Heart left ventricle (tissue), 13 donors: Measurements from ENCODE around the gene TMEM171.

ENCODE experiments used
- POLR2A ChIP-seq, 2 donors: fragments of 450-650 bp; IDR thresholded peaks; one replicate each; pipeline ENCODE4 v1.6.1; 2017; ENCODE audit warnings: antibody characterized with exemption in 2 of 2, mild to moderate bottlenecking in 2 of 2, moderate library complexity in 2 of 2
- TF ChIP-seq, protein P1 (sequence below), 12 donors: fragments of 200-600 bp; sonication (generic) in 4 of 12; IDR thresholded peaks; one replicate each; pipeline versions ENCODE4 v1.5.0 to v1.8.0; 2018 to 2022; ENCODE audit warnings: antibody characterized with exemption in 12 of 12, mild to moderate bottlenecking in 5 of 12
- donor health status: ischemic (EF 13 %, LVEDD 7.1; RV severe dilation, severe dysfunction).
- donor health status: DM: no; HTN: yes; CAD: no.
- donor health status: DM: no; HTN: no; CAD: no.
- donor health status: ischemic (EF 25% LVEDD 6.9; RV normal size, moderate dysfunction).
- donor health status: ischemic (EF 25% LVEDD 5.7; RV mildly dilated, moderate dysfunction).
- donor health status: ischemic (EF 35%, LVEDD 5.7; RV mildly dilated, moderate dysfunction).
- donor health status: nonischemic (EF 11% LVEDD 7.7; RV severe dilation, severe dysfunction).
- donor health status: DM: yes; HTN: yes; CAD: no.
- donor health status: PGD.
- donor health status: ischemic (EF 29% LVEDD 5.4; RV normal size, mild dysfunction).
- donor health status: nonischemic (EF 23%, LVEDD 6.1; RV moderate dilation, normal function).

DNA sequence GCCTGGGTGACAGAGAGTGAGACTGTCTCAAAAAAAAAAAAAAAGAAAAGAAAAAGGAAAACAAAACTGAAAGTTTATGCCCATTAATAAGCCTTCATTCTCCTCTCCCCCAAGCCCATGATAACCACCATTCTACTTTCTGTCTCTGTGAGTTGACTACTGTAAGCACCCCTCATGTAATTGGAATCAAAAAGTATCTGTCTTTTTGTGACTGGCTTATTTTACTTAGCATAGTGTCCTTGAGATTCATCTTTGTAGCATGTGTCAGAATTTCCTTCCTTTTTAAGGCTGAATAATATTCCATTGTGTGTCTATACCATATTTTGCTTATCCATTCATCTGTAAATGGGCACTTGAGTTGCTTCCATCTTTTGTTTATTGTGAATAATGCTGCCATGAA lies 14.0 kb upstream of the TMEM171 start:
- TF ChIP-seq, protein P1, sequence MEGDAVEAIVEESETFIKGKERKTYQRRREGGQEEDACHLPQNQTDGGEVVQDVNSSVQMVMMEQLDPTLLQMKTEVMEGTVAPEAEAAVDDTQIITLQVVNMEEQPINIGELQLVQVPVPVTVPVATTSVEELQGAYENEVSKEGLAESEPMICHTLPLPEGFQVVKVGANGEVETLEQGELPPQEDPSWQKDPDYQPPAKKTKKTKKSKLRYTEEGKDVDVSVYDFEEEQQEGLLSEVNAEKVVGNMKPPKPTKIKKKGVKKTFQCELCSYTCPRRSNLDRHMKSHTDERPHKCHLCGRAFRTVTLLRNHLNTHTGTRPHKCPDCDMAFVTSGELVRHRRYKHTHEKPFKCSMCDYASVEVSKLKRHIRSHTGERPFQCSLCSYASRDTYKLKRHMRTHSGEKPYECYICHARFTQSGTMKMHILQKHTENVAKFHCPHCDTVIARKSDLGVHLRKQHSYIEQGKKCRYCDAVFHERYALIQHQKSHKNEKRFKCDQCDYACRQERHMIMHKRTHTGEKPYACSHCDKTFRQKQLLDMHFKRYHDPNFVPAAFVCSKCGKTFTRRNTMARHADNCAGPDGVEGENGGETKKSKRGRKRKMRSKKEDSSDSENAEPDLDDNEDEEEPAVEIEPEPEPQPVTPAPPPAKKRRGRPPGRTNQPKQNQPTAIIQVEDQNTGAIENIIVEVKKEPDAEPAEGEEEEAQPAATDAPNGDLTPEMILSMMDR (IDR thresholded peaks at IDR 0.05): no peak
- TF ChIP-seq POLR2A (IDR thresholded peaks at IDR 0.05): no peak
